Effector CD8-positive, alpha-beta T cell (primary cell): ENCODE results near the gene KCP.

Experiments used
- DNase-seq: peaks from one replicate; lab custom pipeline; 2025; lab: John Stamatoyannopoulos, UW

The KCP gene

DNA sequence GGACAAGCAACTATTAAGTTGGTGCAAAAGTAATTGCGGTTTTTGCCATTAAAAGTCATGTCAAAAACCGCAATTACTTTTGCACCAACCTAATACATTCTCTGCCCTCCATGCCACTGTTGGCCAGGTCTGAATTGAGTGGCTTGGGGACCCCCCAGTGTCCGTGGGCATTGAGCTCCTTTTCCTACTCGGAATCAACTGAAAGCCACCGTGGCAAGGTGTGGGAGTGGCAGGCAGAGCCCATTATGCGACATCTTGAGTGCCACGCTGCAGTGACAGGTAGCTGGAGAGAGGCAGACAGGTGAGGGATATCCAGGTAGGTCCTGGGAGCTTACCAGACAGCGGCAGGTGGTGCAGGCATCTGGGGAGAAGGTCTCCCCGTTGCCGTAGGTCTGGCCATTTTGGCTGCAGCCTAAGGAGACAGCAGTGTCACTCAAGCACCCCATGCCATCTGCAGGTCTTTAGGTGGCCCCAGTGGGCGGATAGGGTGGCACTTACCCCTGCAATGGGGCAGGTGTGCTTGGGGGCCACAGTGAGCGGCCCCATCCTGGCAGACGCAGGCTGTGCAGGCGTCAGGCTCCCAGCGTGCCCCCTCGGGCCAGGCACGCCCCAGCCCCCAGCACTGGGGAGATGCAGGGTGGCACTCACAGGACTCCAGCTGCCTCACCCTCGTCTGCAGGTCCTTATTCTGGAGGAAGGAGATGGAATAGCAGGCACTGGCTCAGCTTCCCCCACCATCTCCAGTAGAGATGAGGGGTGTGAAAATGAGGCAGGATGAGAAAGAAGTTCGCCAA, 3.5 kb downstream of the KCP start:
- no peak for DNase-seq

DNA sequence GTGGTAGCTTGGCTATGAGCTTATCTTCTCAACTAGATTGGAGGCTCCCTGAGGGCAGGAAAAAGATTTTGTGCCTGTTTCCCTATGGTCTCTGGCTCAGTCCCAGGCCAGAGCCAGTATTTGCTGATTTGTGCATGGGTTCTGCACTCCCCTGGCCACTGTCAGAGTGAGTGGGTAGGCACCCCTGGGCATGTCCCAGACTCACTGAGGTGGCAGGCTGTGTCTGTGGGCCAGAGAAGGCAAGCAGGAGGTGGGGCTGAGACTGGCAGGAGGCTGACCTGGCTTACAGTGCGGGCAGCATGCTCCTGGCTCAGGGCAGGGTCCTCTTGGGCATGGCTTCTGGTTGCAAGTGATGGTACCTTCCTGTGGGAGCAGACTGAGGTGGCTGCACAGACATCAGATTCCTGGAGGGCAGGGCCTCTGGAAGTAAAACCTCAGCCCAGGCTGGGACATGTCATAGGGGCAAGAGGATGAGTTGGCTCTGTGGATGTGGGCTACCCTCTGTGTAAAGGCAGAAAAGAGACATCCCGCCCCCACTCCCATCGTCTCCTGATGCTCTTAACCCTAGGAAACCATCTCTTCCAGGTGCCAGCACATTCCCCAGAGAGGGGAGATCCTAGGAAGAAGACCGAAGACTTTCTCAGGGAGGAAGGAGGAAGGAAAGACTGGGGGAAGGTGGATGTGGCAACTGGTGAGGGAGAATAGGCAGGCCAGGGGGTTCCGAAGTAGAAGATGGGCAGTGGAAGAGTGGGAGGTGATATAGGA, 4.3 kb downstream of the KCP start:
- no peak for DNase-seq

DNA sequence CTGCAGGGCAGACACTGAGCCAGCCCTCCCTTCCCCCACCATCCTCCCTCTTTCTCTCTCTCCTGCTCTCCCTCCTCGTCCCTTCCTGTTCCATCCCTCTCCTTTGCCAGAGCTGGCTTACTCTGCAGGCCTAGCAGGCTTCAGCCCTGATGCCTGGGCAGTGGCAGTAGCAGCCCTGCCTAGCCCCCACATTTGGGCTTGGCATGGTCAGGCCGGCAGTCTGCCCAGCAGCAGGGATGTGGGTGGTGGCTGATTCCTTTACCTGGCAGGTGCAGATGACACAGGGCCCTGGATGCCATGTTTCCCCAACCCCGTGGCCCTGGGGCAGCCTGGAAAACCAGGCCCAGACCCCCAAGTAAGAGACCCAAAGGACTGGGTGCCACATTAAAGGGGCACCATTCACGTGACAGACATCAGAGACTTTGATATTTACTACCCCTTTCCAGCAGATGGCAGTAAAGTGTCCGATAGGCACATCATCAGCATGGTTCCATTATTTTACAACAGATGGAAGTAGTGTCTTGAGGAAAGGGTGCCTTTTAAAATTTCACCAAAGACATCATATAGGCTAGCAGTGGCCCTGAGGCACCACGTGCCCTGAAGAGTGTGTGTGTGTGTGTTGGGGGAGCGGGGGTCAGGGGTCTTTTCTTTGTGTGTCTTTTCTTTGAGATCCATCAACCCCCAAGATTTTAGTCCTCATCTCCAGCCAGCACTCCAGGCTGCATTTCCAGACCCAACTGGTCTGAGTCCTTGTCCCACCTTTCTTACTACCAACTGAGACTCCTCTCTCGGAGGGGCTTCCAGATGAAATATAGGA, 5.9 kb downstream of the KCP start:
- no peak for DNase-seq

DNA sequence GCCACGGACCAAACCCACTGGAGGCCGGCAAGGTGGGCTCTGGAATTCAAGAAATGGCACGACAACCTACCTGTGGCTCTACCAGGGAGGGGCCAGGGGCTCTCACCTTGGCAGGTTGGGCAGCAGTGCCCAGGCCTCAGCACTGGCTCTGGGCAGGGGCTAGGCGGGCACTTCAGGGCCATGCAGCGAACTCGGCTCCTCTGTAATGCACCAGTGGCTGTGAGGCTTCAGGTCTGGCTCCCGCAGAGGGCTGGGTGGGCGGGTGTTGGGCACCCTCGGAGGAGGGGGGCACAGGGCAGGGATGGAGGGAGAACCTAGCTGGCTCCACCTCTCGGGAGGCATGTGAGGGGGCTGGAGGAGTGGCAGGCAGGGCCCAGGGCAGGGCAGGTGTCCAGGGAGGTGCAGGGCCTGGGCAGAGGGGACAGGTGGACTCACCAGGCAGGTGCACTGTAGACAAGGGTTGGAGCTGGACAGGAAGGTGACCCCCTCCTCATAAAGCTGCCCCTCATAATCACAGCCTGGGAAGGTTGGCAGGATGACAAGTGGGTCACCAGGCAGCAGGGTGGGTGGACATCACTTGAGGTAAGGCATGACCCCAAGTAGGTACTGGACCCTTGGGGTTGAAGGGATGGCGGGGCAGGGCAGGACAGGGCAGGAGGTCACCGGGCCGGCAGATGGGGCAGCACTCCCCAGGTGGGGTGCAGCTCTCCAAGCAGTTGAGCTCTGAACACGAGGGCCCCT, 6.7 kb downstream of the KCP start:
- no peak for DNase-seq

DNA sequence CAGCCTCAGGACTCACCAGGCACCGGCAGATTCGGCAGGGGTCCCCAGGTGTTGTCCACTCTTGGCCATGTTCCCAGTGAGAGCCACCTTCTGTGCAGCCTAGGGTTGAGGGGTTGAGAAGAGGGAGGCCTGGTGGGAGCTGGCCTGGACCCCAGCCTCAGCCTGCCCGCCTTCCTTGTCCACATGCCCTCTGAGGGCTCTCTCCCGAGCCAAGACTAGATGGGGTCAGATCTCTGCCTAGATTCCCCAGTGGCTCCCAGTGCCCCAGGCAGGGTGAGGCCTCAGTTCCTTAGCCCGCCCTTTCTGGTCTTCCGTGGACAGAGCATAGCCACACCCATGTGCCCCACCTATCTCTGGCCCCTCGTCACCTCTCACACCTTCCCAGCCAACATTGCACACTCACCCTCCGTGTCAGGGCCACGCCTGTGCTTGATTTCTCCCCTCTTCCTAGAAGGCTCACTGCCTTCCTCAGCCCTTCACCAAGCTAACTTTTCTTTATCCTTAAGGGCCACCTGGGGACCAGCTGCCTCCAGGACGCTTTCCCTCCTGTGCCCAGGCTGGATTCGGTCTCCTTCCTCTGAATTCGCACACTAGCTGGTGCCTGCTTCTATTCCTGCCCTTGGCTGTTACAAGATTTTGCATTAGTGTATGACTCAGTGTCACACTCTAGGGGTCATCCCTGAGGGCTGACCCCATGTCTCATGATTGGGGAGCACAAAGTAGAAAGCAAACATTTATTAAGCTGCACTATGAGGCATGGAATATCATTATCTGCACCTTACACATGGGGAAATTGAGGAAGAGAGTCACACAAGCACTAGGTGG, 7.5 kb downstream of the KCP start:
- DNase-seq, result no peak

DNA sequence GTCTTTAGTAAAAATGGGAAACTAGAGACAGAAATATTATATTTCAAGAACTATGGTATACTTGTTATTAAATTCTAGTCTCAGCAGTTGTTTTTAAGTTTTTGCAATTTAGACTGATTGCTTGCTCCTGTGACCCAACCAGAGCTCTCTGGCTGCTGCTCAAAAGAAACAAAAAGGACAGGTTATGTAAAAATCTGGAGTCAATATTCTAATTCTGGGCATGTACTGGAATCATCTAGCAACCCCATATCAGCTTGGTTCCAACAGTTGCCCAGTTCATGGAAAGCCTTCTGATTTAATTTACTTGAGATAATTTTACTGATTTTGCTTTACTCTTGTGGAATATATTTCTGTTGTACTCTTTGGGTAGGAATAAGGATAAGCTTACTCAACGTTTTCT, 10.3 kb downstream of the KCP start:
- no peak for DNase-seq

DNA sequence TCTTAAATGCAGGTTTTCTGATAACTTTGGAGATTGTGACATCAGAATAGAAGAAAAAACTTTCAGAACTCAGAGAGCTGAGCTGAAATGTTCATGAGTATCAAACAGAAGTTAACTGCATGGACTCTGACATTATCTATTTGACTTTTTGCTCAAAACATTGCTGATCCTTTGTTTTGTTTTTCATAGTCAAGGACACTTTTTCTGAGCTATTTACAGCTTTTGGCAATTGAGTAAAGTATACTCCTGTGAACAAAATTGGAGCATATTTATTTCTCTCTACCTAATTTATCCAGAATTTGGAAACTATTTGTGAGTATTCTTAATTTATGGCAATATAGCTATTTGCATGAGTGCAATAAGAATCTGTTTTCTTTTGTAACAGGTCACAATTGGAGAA, 11.1 kb downstream of the KCP start:
- no peak for DNase-seq

DNA sequence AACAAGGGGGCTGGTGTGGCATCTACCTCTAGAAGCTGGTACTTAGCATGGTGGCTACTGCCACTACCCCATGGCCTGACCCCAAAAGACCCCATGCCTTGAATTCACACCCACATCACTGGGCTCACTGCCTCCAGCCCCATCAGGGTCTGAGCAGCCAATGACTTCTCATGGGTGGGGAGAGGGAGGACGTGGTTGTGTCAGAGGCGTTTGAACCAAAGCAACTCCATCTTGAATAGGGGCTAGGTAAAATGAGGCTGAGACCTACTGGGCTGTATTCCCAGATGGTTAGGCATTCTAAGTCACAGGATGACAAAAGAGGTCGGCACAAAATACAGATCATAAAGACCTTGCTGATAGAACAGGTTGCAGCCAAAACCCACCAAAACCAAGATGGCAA, 15.2 kb downstream of the KCP start:
- no peak for DNase-seq

DNA sequence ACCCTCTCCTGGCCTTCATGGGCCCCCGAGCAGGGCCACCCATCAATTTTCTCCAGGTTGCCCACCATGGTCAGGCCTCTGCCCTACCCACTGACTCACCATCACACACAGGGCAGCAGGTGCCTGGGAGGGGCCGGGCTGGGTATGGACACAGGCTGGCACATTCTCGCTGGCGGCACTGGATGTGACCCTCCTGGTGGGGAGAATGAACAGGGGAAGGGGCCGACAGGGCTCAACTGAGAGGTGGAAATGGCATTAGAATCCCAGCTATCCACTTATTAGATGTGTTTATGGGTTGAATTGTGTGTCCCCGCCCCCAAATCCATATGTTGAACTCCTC, 16.4 kb downstream of the KCP start:
- no peak for DNase-seq

DNA sequence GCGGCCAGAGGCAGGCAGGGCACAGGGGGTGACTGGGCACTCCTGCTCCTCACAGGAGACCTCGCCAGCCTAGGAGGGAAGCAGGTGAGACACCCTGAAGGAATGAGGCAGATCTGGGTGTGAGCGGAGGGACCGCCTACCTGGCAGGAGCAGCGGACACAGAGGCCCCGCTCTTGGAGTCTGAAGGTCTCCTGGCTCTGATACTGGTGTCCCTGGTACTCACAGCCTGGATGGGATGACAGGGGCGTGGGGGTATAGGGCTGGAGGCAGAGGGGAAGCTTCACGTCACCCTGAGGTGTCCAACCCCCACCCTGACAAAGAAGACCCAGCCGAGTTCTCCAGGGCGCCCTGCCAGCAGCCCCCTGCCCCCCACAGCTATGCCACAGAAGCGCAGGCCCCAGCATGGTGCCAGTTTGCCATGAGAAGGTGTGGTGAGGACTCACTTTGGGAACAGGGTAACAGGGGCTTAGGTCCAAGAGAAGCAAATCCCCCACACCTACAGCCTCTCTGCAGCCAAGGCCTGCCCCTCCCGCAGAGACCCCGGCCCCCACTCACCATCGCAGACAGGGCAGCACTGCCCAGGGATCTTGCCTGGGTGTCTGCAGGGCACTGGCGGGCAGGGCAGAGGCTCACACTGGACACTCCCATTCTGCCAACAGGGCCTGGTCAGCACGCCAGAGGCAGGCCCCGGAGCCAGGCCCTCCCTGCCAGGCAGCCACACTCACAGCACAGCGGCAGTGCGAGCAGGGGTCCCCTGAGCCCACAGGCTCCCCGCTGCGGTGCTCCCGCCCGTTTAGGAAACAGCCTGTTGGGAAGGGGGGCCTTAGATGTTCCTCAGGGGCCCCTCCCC, 17.0 kb downstream of the KCP start:
- no peak for DNase-seq

DNA sequence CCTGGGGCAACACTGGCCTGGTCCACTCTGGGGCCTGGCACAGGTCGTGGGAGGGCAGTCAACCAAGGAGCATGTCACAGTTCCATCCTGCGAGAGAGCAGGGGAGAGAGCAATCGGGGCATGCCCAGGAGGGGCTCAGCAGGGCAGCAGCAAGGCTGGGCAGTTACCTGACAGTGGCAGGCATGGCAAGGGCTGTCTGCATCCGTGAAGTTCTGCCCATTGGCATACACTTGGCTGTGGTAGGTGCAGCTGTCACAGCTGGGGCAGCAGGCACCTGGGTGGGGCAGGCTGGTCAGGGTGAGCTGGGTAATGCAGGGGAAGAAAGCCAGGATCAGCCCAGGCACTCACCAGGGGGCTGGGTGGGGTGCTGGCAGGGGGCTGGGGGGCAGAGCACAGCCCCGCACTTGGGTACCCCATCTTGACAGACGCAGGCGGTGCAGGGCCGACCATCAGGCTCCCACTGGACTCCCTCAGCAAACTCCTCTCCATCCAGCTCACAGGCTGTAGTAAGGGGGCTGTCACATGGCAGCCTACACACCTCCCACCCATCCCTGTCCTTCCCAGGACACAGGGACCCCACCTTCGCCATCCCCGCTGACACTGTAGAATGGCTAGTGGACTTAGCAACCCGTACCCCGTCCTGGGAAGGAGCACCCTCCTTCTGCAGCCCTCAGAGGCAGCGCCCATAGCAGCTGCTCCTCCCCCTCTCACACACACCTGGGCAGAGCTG, 17.8 kb downstream of the KCP start:
- DNase-seq, result no peak

DNA sequence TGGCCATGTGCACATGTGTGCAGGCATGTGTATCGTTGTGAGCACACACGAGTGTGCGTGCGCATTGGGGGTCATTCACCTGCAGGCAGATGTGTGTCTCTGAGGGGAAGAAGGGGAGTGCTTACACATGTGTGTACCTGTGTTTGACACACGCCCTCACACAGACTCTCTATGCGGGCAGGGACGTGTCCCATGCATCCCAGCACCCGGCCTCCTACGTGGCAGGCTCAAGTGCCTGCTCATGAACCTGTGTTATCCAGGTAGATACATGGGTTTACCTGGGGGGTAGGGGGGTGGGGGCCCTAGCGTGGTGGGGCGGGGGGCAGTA, 18.6 kb downstream of the KCP start:
- no peak for DNase-seq

DNA sequence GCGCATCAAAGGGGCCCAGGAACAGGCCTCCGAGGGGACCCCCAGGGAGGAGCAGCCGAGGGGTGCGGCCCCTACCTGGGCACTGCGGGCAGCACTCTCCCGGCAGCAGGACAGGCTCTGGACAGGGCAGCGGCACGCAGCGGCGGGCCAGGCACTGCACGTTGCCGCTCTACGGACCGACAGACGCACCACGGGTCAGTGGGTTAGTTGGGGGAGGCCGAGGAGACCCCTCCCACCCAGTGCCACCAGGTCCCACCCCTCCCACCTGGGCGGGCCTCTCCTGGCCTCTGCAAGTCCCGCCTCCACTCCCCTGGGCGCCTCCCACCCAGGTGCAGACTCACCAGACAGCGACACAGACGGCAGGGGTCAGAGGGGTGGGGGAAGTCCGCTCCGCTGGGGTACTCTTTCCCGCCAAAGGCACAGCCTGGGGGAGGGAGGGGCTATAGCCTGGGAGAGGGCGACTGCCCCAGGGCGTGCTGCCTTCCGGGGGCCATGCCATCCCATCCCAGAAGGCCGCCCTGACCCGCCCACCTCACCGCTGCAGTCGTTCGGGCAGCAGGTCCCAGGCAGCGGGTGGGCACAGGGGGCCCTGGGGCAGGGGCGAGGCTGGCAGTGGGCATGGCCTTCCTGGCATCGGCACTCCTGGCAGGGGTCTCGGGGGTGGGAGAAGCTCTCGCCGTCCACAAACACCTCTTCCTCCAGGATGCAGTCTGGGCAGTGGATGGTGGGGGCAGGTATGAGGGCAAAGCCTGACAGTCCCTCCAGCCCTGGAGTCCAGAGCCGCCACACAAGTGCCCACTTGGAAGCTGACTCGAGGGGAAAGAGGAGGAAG, 19.2 kb downstream of the KCP start:
- DNase-seq, result no peak

DNA sequence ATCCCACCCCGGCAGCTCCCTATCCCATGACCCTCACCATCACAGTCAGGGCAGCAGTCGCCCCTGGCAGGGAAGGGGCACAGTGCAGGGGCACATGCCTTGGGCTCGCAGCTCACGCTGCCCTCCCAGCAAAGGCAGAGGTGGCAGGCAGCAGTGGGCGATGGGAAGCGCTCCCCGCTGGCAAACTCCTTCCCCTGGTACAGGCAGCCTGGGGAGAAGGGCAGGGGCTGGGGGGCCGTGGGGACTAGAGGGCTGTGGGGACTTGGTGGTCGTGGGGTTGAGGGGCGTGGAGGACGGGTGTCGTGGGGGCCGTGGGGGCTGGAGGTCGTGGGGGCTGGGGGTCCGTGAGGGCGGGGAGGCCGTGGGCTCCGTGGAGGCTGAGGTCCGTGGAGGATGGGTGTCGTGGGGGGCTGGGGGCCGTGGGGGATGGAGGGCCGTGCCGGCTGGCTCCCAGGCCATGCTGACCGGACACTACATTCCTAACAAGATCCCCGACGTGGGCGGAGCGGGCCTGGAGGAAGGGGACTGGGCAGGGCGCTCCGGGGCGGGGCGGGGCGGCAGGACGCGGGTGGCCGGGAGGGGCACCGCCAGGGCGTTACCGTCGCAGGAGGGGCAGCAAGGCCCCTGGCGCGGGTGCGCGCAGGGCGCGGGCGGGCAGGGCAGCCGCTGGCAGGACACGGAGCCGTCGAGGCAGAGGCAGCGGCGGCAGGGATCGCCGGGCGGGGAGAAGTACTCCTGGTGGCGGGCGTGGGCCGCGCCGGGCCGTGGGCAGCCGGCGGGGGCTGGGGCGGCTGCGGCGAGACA, 20.0 kb downstream of the KCP start:
- DNase-seq, result no peak

DNA sequence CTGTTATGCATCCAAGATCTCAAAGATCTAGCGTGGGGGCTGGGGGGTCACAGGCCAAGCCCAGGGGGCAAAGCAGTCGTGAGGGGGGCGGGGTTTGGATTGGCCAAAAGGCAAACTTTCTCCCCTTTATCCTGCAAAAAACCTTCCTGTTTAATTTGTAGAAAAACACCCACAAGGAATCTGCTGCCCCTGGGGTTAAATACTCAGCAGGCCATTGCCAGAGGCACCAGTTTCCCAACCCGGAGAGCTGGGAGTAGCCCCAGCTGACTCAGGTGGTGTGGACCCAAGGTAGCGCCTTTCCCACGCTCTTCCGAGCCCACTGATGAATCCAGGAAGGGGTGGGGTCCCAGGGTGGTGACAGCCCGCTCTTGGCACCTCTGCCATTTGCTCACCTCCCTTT, 21.4 kb downstream of the KCP start:
- no peak for DNase-seq

DNA sequence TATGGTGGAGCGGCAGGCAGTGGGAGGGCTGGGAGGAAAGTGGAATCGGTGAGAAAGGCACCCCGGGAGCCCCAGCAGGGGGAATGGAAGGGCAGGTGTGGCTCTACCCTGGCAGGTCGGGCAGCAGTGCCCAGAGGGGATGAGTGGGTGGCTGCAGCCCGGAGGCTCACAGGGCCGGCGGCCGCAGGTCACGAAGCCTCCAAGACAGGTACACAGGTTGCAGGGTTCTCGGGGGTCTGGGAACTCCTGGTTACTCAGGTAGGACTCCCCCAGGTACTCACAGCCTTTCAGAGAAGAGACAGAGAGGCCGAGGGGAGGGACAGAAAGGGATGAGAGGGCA, 21.8 kb downstream of the KCP start:
- no peak for DNase-seq

DNA sequence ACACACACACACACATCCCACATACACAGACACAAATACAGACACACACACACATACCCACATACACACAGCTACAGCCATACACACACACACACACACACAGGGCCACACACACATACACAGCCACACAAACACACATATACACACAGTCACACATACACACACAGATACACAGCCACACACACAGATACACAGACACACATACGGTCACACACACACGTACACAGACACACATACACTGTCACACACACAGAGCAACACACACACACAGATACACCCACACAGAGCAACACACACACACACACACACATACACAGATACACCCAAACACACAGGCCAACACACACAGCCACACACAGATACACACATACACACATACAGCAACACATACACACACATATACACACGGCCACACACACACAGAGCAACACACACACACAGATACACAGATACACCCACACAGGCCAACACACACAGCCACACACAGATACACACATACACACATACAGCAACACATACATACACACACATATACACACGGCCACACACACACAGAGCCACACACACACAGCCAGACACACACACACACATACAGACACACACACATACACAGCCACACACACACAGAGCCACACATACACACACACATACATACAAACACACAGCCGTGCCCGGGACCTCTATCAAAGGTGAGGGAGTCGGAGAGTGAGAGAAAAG, 22.3 kb downstream of the KCP start:
- no peak for DNase-seq
